GM19238 (cell line): Measurements from ENCODE around the gene IMMP2L.
"Not testable (repeated sequence)": the region's sequence is repeated elsewhere in the genome, so short reads cannot be mapped to it uniquely, and the experiment has no call there.

Experiments used
- DNase-seq: peaks from one replicate; pipeline ENCODE4 v3.0.0; 2011; ENCODE audit warnings: low spot score; ENCODE audit not compliant: insufficient read length

IMMP2L gene

GRCh38 chr7:111509288-111509687 is 53.0 kb downstream of the IMMP2L start:
- DNase-seq, result no peak

- no peak for DNase-seq
Measured at GRCh38 chr7:111508387-111508786, 53.9 kb downstream of the IMMP2L start.

- not testable (repeated sequence) for DNase-seq
Measured at GRCh38 chr7:111505422-111505821, 56.9 kb downstream of the IMMP2L start.

- DNase-seq, result not testable (repeated sequence)
Measured at GRCh38 chr7:111501799-111502198, 60.5 kb downstream of the IMMP2L start.

GRCh38 chr7:111499027-111499426 is 63.3 kb downstream of the IMMP2L start:
- no peak for DNase-seq

- DNase-seq, result no peak
Measured at GRCh38 chr7:111498391-111499007, 63.8 kb downstream of the IMMP2L start.

- no peak for DNase-seq
Measured at GRCh38 chr7:111495173-111495810, 67.0 kb downstream of the IMMP2L start.

- DNase-seq, result no peak
Measured at GRCh38 chr7:111492234-111492633, 70.1 kb downstream of the IMMP2L start.

- no peak for DNase-seq
Measured at GRCh38 chr7:111486472-111487142, 75.7 kb downstream of the IMMP2L start.

GRCh38 chr7:111485701-111486380 is 76.5 kb downstream of the IMMP2L start:
- DNase-seq, result no peak

- no peak for DNase-seq
Measured at GRCh38 chr7:111483078-111483477, 79.2 kb downstream of the IMMP2L start.

- DNase-seq, result no peak
Measured at GRCh38 chr7:111477462-111478225, 84.6 kb downstream of the IMMP2L start.

GRCh38 chr7:111476586-111477293 is 85.6 kb downstream of the IMMP2L start:
- DNase-seq, result no peak

- no peak for DNase-seq
Measured at GRCh38 chr7:111475959-111476358, 86.3 kb downstream of the IMMP2L start.

GRCh38 chr7:111475419-111475748 is 86.9 kb downstream of the IMMP2L start:
- DNase-seq, result no peak

GRCh38 chr7:111474723-111475418 is 87.4 kb downstream of the IMMP2L start:
- DNase-seq, result no peak

GRCh38 chr7:111473449-111474198 is 88.7 kb downstream of the IMMP2L start:
- DNase-seq, result no peak

GRCh38 chr7:111470998-111471397 is 91.3 kb downstream of the IMMP2L start:
- no peak for DNase-seq

- DNase-seq, result not testable (repeated sequence)
Measured at GRCh38 chr7:111469894-111470293, 92.4 kb downstream of the IMMP2L start.

- DNase-seq, result not testable (repeated sequence)
Measured at GRCh38 chr7:111465774-111466173, 96.5 kb downstream of the IMMP2L start.
